Gastrocnemius medialis (tissue), 4 donors: ENCODE measurements around the gene IGLL5.

ENCODE experiments used
- POLR2A ChIP-seq, 2 donors: fragments of 450-650 bp; IDR thresholded peaks; one replicate each; pipeline ENCODE4 v1.6.1; 2017; ENCODE audit warnings: antibody characterized with exemption in 2 of 2, mild to moderate bottlenecking in 2 of 2, moderate library complexity in 2 of 2
- TF ChIP-seq, protein P1 (sequence below), 5 experiments: fragments of 450-650 bp in 3 of 5; fragments of 200-600 bp in 2 of 5; sonication (generic) in 2 of 5; IDR thresholded peaks in 4 of 5; conservative IDR thresholded peaks in 1 of 5; 1 replicate in 4 of 5; 2 replicates in 1 of 5; pipeline ENCODE4 v1.5.1; 2016 to 2019; ENCODE audit warnings: antibody characterized with exemption in 5 of 5, mild to moderate bottlenecking in 3 of 5, moderate library complexity in 3 of 5

GRCh38 chr22:22909605-22910271 lies 22.1 kb downstream of the IGLL5 start:
- TF ChIP-seq, protein P1, sequence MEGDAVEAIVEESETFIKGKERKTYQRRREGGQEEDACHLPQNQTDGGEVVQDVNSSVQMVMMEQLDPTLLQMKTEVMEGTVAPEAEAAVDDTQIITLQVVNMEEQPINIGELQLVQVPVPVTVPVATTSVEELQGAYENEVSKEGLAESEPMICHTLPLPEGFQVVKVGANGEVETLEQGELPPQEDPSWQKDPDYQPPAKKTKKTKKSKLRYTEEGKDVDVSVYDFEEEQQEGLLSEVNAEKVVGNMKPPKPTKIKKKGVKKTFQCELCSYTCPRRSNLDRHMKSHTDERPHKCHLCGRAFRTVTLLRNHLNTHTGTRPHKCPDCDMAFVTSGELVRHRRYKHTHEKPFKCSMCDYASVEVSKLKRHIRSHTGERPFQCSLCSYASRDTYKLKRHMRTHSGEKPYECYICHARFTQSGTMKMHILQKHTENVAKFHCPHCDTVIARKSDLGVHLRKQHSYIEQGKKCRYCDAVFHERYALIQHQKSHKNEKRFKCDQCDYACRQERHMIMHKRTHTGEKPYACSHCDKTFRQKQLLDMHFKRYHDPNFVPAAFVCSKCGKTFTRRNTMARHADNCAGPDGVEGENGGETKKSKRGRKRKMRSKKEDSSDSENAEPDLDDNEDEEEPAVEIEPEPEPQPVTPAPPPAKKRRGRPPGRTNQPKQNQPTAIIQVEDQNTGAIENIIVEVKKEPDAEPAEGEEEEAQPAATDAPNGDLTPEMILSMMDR (IDR thresholded peaks at IDR 0.05 in 4 of 5, conservative IDR thresholded peaks at IDR 0.05 in 1 of 5), result no peak
- no peak for TF ChIP-seq POLR2A (IDR thresholded peaks at IDR 0.05)
